ENCODE data around the gene TAS2R1.

DNA sequence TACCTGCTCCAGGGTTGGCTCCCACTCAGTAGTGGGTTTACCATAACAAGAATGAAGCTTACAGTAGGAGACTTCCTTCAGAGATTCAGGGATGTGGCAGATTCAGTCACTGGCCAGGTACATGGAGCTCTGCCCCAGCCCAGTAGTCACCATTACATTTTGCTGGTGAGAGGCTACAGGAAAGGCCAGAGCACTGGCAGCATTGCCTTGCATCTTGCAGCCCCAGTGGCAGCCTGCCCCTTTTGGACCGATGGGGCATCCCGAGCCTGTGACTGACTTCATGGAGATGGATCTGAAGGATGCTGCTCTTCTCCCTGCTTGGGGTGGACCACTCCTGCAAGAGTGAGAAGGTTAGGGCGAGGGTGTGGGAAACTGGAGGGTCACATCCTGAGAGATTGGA is 16.8 kb downstream of the TAS2R1 start:
- TF ChIP-seq SIN3A (IDR thresholded peaks at IDR 0.05; ENCODE audit: borderline replicate concordance, low read depth, low read length): no peak
- TF ChIP-seq, protein P1, sequence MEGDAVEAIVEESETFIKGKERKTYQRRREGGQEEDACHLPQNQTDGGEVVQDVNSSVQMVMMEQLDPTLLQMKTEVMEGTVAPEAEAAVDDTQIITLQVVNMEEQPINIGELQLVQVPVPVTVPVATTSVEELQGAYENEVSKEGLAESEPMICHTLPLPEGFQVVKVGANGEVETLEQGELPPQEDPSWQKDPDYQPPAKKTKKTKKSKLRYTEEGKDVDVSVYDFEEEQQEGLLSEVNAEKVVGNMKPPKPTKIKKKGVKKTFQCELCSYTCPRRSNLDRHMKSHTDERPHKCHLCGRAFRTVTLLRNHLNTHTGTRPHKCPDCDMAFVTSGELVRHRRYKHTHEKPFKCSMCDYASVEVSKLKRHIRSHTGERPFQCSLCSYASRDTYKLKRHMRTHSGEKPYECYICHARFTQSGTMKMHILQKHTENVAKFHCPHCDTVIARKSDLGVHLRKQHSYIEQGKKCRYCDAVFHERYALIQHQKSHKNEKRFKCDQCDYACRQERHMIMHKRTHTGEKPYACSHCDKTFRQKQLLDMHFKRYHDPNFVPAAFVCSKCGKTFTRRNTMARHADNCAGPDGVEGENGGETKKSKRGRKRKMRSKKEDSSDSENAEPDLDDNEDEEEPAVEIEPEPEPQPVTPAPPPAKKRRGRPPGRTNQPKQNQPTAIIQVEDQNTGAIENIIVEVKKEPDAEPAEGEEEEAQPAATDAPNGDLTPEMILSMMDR (IDR thresholded peaks at IDR 0.05): no peak
- no peak for TF ChIP-seq GABPA (IDR thresholded peaks at IDR 0.05; ENCODE audit: low read depth)
- TF ChIP-seq FOXJ3 (CRISPR knock-in tag; IDR thresholded peaks at IDR 0.05): no peak
- TF ChIP-seq USF1 (IDR thresholded peaks at IDR 0.05; ENCODE audit: borderline replicate concordance, low read depth): no peak
- no peak for TF ChIP-seq NFIC (IDR thresholded peaks at IDR 0.05; ENCODE audit: borderline replicate concordance)
- no peak for TF ChIP-seq REST (IDR thresholded peaks at IDR 0.05; ENCODE audit: low read depth, low read length)
- no peak for TF ChIP-seq POLR2AphosphoS5 (IDR thresholded peaks at IDR 0.05; ENCODE audit: low read depth, low read length)
- no peak for TF ChIP-seq TCF12 (IDR thresholded peaks at IDR 0.05)

All from SK-N-SH (cell line).